Measurements from ENCODE around the gene RBFOX1. TPM values are rescaled to one million over a fixed set of nuclear protein-coding genes. Genes with fewer than 3 reads are reported as not detected.

RBFOX1 gene
- total RNA-seq, 1 experiment from 2014 or later, result not detected

- intact Hi-C loops (cut with micrococcal nuclease), result no loop called here
- Histone ChIP-seq H3K4me3 (ENCODE audit: low read length) (no peak overlapping the region), H3F3A (ENCODE audit: low read length, unreplicated experiment) (no peaks in the 10 kb centered on the region), H2AFZ (ENCODE audit: low read length) (no peak overlapping the region), H4K20me1 (ENCODE audit: low read length) (no peaks in the 10 kb centered on the region), H3K9me2 (replicated peaks; ENCODE audit: low read length) (no peaks in the 10 kb centered on the region), H3K9me3 (ENCODE audit: low read length) (no peaks in the 10 kb centered on the region), H3K4me1 (ENCODE audit: insufficient read depth, low read length) (no peaks in the 10 kb centered on the region), H3K79me2 (ENCODE audit: low read length) (no peaks in the 10 kb centered on the region), H3K9ac (ENCODE audit: low read length) (no peak overlapping the region), H3K27me3 (ENCODE audit: low read length) (no peaks in the 10 kb centered on the region), H3K4me2 (ENCODE audit: low read length) (no peak overlapping the region), H3K36me3 (ENCODE audit: low read depth, low read length) (no peaks in the 10 kb centered on the region), H3K27ac (ENCODE audit: low read length) (no peak overlapping the region)
- ChIA-PET CTCF (no interaction called here), POLR2A (ENCODE audit: unreplicated experiment) (no interaction called here)
- TF ChIP-seq CTCF (conservative IDR thresholded peaks at IDR 0.05; ENCODE audit: low read depth, low read length) (no peak), EZH2phosphoT487 (IDR thresholded peaks at IDR 0.05; ENCODE audit: borderline replicate concordance, low read length) (no peak), EZH2 (IDR thresholded peaks at IDR 0.05; ENCODE audit: low read length, unreplicated experiment) (no peak)
- no TSS peak for BruUV-seq (replicated peaks)
- no peak for ATAC-seq
- no peak for DNase-seq
These were observed 347.7 kb downstream of the RBFOX1 start for GRCh38 chr16:7680296-7680695.

DNA sequence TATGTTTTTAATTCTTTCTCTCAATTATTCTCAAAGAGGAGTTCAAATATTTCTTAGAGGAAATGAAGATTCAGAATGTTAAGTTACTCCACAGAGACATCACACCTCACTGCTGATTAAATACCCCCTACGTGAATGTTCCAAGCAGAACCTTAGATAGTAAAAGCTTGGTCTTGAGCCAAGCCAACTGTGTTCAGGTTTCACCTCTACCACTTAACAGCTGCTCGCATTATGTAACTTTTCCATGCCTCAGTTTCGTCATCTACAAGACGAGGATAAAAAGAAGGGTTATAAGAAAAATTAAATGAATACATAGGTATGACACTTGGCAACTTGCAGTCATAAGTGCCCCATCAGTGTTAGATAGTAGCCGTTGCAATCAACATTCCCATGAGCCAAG, 356.2 kb downstream of the RBFOX1 start:
- no peak overlapping the region for H3K27ac ChIP-seq (ENCODE audit: low read length)
- no peak for DNase-seq
- no peak overlapping the region for H3K4me3 ChIP-seq (ENCODE audit: low read length)
- H3K79me2 ChIP-seq (ENCODE audit: low read length), result no peaks in the 10 kb centered on the region
- H2AFZ ChIP-seq (ENCODE audit: low read length), result no peak overlapping the region
- no peaks in the 10 kb centered on the region for H4K20me1 ChIP-seq (ENCODE audit: low read length)
- ChIA-PET POLR2A (ENCODE audit: unreplicated experiment) (no interaction called here), CTCF (no interaction called here)
- no peak overlapping the region for H3K4me2 ChIP-seq (ENCODE audit: low read length)
- no peak for ATAC-seq
- no peak overlapping the region for H3K9ac ChIP-seq (ENCODE audit: low read length)
- H3K36me3 ChIP-seq (ENCODE audit: low read depth, low read length), result no peaks in the 10 kb centered on the region
- H3K4me1 ChIP-seq (ENCODE audit: insufficient read depth, low read length), result no peaks in the 10 kb centered on the region
- no peaks in the 10 kb centered on the region for H3F3A ChIP-seq (ENCODE audit: low read length, unreplicated experiment)
- H3K9me2 ChIP-seq (replicated peaks; ENCODE audit: low read length), result no peaks in the 10 kb centered on the region
- intact Hi-C loops (cut with micrococcal nuclease), result no loop called here
- TF ChIP-seq EZH2 (IDR thresholded peaks at IDR 0.05; ENCODE audit: low read length, unreplicated experiment) (no peak), EZH2phosphoT487 (IDR thresholded peaks at IDR 0.05; ENCODE audit: borderline replicate concordance, low read length) (no peak), CTCF (conservative IDR thresholded peaks at IDR 0.05; ENCODE audit: low read depth, low read length) (no peak)
- no peaks in the 10 kb centered on the region for H3K27me3 ChIP-seq (ENCODE audit: low read length)
- no peaks in the 10 kb centered on the region for H3K9me3 ChIP-seq (ENCODE audit: low read length)
- no TSS peak for BruUV-seq (replicated peaks)

DNA sequence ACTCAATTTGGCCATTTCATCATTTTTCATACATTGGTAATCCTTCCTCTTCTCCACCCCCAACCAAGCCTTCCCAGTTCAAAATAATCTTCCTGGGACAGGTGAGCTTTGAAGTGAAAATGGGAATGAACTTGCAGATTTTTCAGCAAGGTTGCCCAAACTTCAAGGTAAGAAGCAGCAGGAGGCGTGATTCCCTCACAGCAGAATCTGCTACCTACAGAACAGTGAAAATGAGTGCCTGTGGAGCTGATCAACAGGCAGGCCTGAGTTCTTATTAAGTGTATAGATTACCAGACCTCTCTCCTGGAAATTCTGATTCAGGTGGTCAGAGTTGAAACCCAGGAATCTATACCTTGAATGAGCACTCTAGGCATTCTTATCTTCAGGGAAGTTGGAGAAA, 356.6 kb downstream of the RBFOX1 start:
- TF ChIP-seq EZH2phosphoT487 (IDR thresholded peaks at IDR 0.05; ENCODE audit: borderline replicate concordance, low read length) (no peak), EZH2 (IDR thresholded peaks at IDR 0.05; ENCODE audit: low read length, unreplicated experiment) (no peak), CTCF (conservative IDR thresholded peaks at IDR 0.05; ENCODE audit: low read depth, low read length) (no peak)
- ATAC-seq, result no peak
- H3K79me2 ChIP-seq (ENCODE audit: low read length), result no peaks in the 10 kb centered on the region
- ChIA-PET POLR2A (ENCODE audit: unreplicated experiment) (no interaction called here), CTCF (no interaction called here)
- no peak overlapping the region for H2AFZ ChIP-seq (ENCODE audit: low read length)
- no peak overlapping the region for H3K9ac ChIP-seq (ENCODE audit: low read length)
- intact Hi-C loops (cut with micrococcal nuclease), result no loop called here
- no peak overlapping the region for H3K4me3 ChIP-seq (ENCODE audit: low read length)
- no peaks in the 10 kb centered on the region for H3K36me3 ChIP-seq (ENCODE audit: low read depth, low read length)
- BruUV-seq (replicated peaks), result no TSS peak
- DNase-seq, result no peak
- no peaks in the 10 kb centered on the region for H3K9me3 ChIP-seq (ENCODE audit: low read length)
- H4K20me1 ChIP-seq (ENCODE audit: low read length), result no peaks in the 10 kb centered on the region
- no peaks in the 10 kb centered on the region for H3K4me1 ChIP-seq (ENCODE audit: insufficient read depth, low read length)
- H3K27me3 ChIP-seq (ENCODE audit: low read length), result no peaks in the 10 kb centered on the region
- no peaks in the 10 kb centered on the region for H3F3A ChIP-seq (ENCODE audit: low read length, unreplicated experiment)
- no peak overlapping the region for H3K4me2 ChIP-seq (ENCODE audit: low read length)
- no peaks in the 10 kb centered on the region for H3K9me2 ChIP-seq (replicated peaks; ENCODE audit: low read length)
- no peak overlapping the region for H3K27ac ChIP-seq (ENCODE audit: low read length)

All from PC-3 (cell line).